Activated CD4-positive, alpha-beta T cell treated with anti-CD3 and anti-CD28 coated beads for 1 hour (primary cell): ENCODE results near the gene MTMR11.

Source experiments
- DNase-seq: peaks from one replicate; pipeline ENCODE4 v3.0.0-alpha.2; 2020

MTMR11 gene

GRCh38 chr1:149933208-149933607 is 3.5 kb downstream of the MTMR11 start:
- no peak for DNase-seq

- DNase-seq = no peak
Observed at GRCh38 chr1:149932474-149932873, 4.2 kb downstream of the MTMR11 start.

- no peak for DNase-seq
Observed at GRCh38 chr1:149931212-149931790, 5.4 kb downstream of the MTMR11 start.

- no peak for DNase-seq
Observed at GRCh38 chr1:149929856-149930255, 6.8 kb downstream of the MTMR11 start.

- no peak for DNase-seq
Observed at GRCh38 chr1:149928401-149928724, 8.3 kb downstream of the MTMR11 start.

- DNase-seq = peak; percentile 92
Observed at GRCh38 chr1:149927563-149928400, 8.9 kb downstream of the MTMR11 start, which contains the start of gene SF3B4. Gene SF3B4, minus strand, starts transcription at chr1:149927803. Its CDS starts 44 bp downstream, at chr1:149927759.

GRCh38 chr1:149927056-149927562 is 9.6 kb downstream of the MTMR11 start:
- DNase-seq = no peak

- DNase-seq = no peak
Observed at GRCh38 chr1:149926296-149926695, 10.4 kb downstream of the MTMR11 start.

- DNase-seq = no peak
Observed at GRCh38 chr1:149925751-149926150, 10.9 kb downstream of the MTMR11 start.

GRCh38 chr1:149925345-149925744 is 11.3 kb downstream of the MTMR11 start:
- no peak for DNase-seq

- DNase-seq = no peak
Observed at GRCh38 chr1:149923626-149924025, 13.1 kb downstream of the MTMR11 start.

- DNase-seq = no peak
Observed at GRCh38 chr1:149917571-149918144, 19.0 kb downstream of the MTMR11 start, which contains the start of gene SV2A. Gene SV2A, minus strand, starts transcription at chr1:149917844. Its CDS starts 4,004 bp downstream, at chr1:149913840.

GRCh38 chr1:149916898-149917252 is 19.8 kb downstream of the MTMR11 start:
- DNase-seq = no peak

- no peak for DNase-seq
Observed at GRCh38 chr1:149916193-149916897, 20.3 kb downstream of the MTMR11 start.

GRCh38 chr1:149915429-149916192 is 21.1 kb downstream of the MTMR11 start:
- no peak for DNase-seq

- no peak for DNase-seq
Observed at GRCh38 chr1:149914545-149914944, 22.1 kb downstream of the MTMR11 start.

- no peak for DNase-seq
Observed at GRCh38 chr1:149906570-149907075, 30.1 kb downstream of the MTMR11 start.

GRCh38 chr1:149903836-149904491 is 32.7 kb downstream of the MTMR11 start:
- DNase-seq = no peak

- DNase-seq = peak; percentile 71
Observed at GRCh38 chr1:149899460-149900284, 37.0 kb downstream of the MTMR11 start, which contains the start of gene BOLA1. Gene BOLA1, plus strand, starts transcription at chr1:149899568. Its CDS starts 492 bp downstream, at chr1:149900060.

- DNase-seq = no peak
Observed at GRCh38 chr1:149896575-149896974, 40.1 kb downstream of the MTMR11 start.

GRCh38 chr1:149888999-149889289 is 47.7 kb downstream of the MTMR11 start:
- DNase-seq = no peak
